NCI-H146 treated with DMSO at 0.1 percent for 48 hours (cell line): ENCODE measurements around the gene GGACT.
"Not testable (repeated sequence)": the region's sequence is repeated elsewhere in the genome, so short reads cannot be mapped to it uniquely, and the experiment has no call there.

ENCODE experiments used
- DNase-seq: peaks from one replicate; lab custom pipeline; 2025; ENCODE audit not compliant: unreplicated experiment; lab: John Stamatoyannopoulos, UW

GGACT gene

DNA sequence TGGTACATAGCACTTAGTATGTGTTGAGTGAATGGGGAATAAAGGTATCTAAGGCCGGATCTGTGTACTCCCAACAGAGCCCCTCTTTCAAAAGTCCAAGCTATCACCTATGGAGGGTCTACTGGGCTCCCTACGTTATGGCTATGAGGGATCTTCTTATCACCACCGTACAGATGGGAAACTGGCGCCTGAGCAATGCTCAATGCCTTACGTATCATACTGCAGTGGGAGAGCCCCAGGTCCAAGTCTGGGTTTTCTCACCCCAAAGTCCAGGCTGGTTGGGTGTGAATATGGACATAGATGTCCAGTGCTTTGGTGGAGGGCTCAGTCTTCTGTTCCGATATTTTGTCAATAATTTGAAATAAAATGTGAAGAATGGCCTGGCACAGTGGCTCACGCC lies 13.1 kb upstream of the GGACT start:
- DNase-seq, result no peak

DNA sequence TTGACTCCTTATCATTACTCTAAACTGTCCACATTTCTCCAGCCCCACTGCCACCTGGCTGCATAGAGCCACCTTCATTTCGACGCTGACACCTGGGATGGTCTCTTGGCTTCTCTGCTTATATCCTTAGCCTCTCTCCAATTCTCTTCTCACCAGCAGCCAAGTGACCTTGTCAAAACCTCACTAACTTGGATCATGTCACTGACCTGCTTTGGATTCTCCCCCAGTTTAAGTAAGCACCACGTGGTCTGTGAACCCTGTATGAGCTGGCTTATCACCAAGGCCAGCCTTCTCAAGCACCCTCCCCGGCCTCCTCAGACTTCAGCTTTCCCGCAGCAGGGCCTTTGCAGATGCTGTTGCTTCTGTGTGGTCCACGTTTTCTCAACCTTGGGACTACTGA lies 12.3 kb upstream of the GGACT start:
- DNase-seq, result no peak

DNA sequence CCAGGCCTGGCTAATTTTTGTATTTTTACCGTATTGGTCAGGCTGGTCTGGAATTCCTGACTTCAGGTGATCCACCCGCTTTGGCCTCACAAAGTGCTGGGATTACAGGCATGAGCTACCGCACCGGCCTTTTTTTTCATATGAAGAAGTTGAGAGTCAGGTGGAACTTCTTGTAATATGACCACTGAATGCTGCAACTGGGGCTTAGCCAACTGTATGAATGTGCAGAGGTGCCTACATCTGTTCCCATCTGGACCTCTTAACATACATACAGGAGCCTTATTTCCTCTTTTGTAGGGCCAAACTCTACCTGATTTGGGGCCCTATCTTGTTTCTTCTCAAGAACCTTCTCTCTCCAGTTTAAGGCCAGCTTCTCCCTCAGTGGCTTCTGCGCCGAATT lies 11.9 kb upstream of the GGACT start:
- no peak for DNase-seq

DNA sequence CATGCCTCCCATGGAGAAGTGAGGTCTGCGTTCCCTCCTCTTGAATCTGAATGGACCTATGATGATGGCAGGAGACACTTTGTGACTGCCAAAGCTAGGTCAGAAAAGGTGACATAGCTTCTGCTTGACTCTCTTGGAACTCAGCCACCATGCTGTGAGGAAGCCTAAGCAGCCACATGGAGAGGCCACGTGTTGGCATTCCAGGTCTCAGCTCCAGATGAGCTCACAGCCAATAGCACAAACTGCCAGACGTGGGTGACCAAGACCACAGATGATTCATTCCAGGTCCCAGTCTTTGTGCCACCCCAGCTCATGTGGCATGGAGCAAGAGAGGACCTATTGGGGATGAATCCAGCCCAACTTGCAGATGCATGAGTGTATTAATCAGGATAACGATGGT lies 8.7 kb upstream of the GGACT start:
- DNase-seq, result no peak

DNA sequence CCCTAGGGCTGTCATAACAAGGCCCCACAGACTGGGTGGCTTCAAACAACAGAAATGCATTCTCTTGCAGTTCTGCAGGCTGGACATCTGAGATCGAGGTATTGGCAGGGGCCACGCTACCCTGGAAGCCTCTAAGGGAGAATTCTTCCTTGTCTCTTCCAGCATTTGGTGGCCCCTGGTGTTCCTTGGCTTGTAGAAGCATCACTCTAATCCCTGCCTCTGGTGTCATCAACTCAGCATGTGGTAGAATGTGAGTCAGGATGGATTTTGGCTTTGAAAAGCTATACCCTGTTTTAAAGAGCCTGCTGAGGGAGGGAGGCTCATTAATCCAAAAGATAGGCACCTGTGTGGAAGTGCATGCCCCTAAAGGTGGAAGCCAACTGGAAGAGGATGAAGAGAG lies 7.9 kb upstream of the GGACT start:
- no peak for DNase-seq

DNA sequence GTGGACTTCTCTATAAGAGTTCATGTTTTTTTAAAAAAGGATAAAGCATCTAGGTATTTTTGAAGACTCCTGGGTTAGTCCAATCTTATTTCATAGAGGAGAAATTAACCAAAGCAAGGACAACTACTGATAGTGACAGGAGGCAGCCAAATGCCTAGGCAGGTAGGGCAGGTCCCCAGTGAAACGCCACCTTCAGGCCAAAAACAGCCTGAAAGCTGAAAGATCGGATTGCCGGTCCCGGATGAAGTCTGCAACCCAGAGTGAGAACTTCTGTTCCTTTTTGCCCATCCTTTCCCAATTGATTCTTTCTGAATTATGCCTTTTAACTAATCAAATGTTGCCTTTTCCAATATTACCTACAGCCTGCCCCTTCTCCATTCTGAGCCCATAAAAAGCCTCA lies 6.1 kb upstream of the GGACT start:
- DNase-seq, result no peak

DNA sequence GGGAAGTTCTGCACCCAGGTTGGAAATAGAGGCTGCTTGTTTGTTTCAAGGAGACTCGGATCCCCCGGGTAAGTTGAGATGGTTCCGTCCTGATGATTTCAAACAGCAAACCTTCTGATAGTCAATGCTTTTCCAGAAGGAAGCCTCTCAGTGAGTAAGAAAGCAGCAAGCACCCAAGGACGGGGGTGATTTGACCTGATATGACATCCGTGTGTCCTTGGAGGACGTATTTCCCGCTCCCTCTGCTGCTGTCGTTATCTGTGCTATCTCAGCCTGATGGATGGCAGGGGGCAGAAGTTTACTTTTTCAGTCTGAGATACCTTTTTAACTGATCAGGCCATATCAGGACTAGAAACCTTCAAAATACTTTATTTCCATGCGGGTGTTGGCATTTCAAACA lies 5.7 kb upstream of the GGACT start:
- DNase-seq, result no peak

DNA sequence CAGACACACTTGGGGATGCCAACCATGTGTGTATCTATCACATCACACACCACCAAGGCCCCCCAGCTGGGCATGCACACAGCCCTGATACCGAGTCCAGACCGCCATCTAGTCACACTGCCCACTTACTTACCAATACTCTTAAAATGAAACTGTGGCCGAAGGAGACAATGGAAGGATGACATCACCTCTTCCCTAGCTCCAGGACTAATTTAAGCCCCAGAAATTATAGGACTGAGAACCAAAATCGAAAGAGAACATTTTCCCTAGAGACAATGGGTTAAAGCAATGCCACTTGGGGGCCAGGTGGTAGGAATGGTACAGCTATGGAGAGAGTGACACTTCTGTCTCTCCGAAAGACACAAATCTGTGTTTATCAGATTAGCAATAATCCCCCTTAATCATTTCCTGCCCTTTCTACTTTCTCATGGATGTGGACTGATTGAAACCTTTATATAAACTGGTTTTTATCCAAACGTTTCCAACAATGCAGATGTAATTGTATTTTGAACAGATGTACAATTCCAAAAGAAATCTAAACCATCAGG lies 663 bp upstream of the GGACT start:
- DNase-seq, result peak; percentile 42

DNA sequence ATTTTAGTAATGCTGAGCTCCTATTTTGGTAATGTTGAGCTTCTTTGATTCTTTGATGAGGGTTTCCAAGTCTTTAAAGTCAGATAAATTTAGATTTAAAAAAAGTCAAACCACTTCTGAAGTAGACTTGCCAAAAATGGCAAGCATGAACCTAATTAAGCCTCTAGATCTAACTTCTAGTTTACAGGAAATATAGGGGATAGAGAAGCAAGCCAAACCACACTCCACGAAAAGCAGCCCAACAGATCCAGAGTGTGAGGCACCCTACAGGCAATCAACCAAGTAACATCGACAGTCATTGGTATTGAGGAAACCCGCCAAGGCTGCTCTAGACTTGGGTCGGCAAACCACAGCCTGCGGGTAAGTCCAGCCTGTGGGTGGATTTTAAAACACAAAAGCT lies 3.7 kb downstream of the GGACT start:
- DNase-seq, result no peak

DNA sequence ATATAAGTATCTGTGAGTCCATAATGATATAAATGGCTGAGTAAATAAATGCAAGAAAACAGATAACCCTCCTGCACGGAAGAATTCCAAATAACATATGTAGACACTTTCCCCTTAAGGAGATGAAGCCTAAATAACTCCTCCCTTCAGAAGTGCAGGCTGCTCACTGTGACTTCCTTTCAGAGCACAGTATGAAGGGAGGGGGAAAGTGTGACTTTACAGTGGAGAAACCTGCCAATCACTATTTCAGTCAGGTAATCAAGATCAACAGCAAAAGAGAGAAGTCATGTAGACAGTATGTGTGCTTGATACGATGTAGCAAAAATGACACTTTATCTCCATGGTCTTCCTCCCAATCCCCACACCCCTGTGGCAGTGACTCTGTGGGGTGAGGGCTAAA lies 7.1 kb downstream of the GGACT start:
- DNase-seq, result no peak

DNA sequence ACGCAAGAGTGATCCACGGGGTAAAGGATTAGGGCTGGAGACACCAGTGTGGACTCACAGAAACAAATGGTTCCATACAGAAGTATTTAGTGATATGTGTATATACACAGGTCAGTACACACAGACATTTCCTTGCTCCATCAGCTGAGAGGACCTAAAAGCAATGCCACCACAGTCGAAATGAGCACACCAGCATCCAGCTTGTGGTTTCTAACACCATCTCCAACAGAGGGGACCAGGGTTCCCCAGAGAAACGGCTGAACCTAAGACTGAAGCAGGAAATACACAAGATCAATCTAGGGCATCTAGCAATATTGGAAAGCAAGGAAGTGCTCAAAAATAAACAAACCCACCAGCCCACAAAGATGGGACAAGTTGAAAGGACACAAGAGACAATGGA lies 7.6 kb downstream of the GGACT start:
- no peak for DNase-seq

DNA sequence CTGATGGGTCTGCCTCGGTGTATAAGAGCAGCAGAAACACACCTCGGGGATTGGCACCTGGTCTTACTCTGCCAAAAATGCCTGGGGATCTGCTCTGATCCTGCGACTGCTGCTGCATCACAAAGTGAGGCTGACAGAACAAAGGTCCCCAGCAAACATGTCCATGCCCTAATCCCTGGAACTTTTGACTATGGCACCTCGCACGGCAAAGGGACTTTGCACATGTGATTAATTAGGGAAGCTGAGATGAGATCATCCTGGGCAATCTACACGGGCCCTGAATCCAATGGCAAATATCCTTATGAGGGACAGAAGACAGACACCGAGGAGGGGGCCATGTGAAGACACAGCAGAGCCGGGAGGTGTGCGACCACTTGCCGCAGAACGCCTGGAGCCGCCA lies 8.5 kb downstream of the GGACT start:
- no peak for DNase-seq

DNA sequence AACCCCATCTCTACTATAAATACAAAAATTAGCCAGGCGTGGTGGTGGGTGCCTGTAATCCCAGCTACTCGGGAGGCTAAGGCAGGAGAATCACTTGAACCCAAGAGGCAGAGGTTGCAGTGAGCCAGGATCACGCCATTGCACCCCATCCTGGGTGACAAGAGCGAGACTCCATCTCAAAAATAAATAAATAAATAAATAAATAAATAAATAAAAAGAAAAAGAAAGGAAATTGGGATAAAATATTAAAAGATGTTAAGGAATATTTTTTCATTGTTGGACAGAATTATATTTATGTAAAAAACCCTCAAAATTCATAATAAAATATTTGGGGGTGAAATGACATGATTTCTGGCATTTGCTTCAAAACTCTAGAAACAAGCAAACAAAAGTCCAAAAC lies 11.3 kb downstream of the GGACT start:
- not testable (repeated sequence) for DNase-seq

DNA sequence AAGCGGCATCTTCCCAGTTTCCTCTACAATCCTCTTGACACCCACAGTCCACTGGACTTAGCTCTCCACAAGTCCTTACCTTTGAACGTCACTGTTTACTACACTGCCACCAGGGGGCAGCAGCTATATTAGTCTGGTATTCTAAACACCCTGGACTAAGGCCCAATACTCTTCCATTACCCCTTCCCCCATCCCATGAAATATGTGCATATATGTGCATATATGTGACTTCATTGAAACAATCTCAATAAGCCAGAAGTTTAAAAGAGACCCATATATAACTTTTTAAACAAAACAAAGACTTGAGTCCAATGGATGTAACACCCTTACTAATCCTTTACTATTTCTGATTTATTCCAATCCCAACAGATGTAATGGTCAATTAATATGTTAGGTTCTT lies 15.5 kb downstream of the GGACT start:
- peak; percentile 82 for DNase-seq

DNA sequence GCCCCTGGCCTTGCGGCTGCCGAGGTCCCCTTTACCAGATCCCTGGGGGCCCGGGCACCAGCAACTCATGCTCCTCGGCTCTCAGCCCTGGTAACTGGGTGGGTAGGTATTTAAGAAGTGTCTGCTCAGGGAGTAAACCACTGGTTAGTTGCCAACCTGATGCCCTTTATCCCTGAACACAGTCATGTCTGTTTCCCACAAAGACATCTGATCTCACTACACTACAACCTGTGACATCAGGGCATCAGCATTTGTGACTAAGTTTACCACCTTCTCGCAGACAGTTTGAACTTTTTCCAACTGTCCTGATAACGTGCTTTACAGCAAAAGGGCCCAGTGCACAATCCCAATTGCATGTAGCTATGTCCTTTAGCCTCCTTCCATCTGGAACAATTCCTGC lies 22.0 kb downstream of the GGACT start:
- no peak for DNase-seq

DNA sequence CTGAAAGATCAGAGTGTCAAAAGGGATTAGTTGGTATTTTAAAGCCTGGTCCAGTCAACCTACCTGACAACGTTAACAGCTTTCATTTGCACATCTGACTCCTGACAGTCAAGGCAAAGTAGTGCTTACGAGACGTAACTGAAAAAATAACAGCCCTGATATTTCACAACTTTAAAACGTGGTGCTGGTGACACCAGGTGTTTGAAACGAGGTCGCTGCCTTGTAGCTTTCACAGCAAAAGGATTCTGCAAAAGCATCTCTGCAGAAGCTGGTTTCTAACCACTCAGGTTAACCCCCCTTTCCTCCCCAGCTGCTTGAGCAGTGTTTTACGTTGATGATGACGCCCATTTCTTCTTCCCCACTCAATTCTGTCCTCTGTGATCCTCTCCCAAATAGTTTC lies 23.3 kb downstream of the GGACT start:
- no peak for DNase-seq

DNA sequence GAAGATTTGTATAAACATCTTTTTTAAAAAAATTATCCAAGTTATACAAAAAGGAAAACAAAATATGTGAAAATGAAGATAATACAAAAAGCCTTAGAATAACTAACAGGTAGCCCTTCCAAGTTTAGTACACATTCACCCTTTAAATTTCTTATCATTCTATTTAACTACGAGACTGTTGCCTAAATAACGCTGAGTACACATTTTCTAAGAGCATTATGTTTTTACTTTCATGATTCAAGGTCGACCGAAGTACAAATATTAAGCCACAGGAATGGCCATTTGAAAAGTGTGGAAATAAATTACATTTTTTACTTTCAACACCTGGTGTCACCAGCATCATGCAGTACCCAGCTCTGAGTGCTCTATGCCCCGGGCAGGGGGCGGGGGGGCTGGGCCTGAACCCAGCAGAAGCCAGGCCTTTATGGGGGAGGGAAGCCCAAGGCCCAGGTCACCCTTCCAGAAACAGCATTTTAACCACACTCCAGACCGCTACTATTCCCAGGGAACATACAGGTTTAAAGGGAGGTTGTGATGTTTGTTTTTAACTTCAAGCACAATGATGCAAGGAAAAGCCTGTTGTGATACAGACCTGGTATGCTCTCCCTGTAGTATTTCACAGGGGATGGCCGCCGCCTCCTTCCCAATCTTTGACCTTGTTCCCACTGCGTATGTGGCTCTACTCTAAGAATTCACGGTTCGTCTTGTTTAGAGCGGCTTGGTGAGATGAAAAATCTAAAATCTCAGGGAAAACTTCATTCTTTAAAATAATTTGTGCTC lies 24.0 kb downstream of the GGACT start:
- no peak for DNase-seq

DNA sequence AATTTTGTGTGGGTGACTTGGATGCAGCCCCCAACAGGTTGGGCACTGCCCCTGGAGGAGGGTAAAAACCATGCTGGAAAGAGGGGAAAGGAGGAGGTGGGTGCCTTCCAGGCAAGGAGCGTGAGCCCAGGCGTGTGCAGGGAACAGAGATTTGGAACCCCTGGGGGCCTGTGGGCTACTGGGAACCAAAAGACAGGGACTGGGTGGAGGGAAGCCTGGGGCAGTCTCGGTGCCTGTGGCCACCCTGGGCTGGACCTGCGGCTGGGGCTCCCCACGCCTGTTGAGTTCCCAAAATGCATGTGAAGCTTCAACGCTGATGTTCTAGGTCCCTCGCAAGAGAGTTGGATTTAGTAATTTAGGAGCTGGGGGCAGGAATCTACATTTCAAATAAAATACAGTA lies 24.8 kb downstream of the GGACT start:
- DNase-seq, result no peak

DNA sequence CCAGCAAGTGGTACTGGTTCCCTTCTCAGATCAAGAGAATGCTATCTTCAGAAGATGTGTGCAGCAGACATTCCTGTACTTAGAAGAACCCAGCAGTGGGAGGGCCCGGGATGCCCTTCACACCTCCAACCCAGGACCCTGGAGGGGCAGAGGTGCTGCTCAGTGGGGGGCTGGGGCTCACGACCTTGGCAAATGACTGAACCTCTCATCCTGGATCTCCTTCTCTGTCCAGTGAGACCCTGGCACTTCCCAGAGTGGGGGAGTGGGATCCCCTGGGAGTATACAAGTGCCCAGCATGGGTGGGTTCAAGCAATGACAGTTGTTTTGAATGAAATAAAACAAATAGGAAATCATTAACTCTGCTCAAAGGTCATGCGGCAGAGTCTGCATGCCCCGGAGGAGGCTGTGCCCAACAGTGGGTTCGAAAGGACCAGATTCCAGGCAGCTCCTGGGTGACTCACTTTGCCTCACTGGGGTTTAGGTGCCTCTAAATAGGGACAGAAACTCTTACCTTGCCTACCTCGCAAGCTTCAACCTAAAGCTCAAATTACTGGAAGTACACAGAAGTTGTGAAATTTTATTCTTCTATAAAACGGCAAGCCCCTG lies 26.9 kb downstream of the GGACT start:
- DNase-seq, result no peak

DNA sequence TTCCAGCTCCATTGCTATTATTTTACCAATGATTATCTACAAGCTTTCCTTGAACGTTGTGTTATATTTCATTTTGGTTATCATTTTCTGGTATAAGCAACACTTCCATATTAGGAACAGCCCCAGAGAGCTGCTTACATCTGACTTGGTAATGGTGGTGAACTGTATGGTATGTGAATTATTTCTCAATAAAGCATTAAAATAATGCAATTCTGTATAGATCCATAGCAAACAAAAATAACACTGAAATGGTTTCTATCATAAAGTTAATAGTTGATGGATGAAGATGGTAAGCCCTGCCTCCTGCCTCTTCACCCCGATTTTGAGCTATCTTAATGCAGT lies 27.5 kb downstream of the GGACT start:
- DNase-seq, result no peak

DNA sequence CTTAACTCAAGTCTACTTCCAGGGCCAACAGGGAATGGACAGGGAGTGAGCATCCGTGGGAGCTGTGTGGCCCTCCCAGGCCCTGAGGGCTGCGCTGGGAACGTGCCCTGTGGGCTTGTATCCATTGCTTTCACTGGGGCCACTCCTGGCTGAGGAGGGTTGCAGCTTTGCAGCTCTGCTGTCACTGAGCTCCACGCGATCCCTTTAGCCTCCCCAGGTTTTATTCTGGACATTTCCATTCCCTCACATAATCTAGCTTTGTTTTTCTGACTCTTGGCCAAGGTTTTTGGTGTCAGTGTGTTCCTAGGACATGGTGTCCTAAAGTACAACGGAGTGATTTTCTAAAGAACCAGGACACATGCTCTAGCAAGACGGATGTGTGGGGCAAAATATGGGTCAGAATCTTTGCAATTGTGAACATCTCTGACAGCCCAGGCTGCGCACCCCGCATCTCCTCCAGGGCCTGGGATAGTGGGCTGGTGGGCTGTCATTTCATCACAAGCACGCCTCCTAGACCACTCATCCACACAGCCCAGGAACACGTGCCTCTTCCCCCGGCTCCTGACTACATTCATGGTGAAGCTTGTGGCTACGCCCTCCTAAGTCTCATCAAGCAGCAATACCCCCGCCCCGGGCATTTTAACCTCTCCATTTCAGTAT lies 28.0 kb downstream of the GGACT start:
- no peak for DNase-seq

DNA sequence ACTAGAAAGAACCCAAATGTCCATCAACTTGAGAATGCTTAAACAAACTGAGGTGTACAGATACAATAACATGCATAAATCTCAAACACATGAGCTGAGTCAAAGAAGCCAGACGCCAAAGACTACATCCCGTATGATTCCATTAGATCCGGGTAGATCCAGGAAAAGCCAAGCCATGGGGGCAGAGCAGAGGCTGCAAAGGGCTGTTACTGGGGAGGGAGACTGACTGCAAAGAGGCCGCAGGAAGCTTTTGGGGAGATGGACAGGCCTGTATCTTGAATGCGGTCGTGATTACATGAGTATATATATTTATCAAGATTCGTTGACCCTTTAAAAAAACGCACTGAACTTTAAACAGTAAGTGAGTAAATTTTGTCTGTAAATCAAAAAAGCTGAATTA lies 28.7 kb downstream of the GGACT start:
- no peak for DNase-seq
